IgD-negative memory B cell (primary cell): ENCODE measurements around the gene SPINK5. TPM values are rescaled to one million over a fixed set of nuclear protein-coding genes. Genes with fewer than 3 reads are reported as not detected.

Experiments
- H3K27ac Mint-ChIP-seq, 3 donors: one replicate each; pipeline ENCODE4 v1.8.0; 2020 to 2022; ENCODE audit warnings: mild to moderate bottlenecking in 3 of 3, mixed read lengths in 3 of 3, moderate library complexity in 1 of 3
- H3K27me3 Mint-ChIP-seq: one replicate; pipeline ENCODE4 v1.8.0; 2021; ENCODE audit warnings: mixed read lengths
- H3K36me3 Mint-ChIP-seq: one replicate; pipeline ENCODE4 v1.8.0; 2020; ENCODE audit warnings: mild to moderate bottlenecking, mixed read lengths
- H3K4me1 Mint-ChIP-seq, 3 donors: one replicate each; pipeline ENCODE4 v1.8.0; 2020 to 2022; ENCODE audit warnings: mixed read lengths in 3 of 3, mild to moderate bottlenecking in 1 of 3
- H3K4me3 Mint-ChIP-seq, 4 donors: one replicate each; pipeline ENCODE4 v1.8.0; 2020 to 2022; ENCODE audit warnings: mild to moderate bottlenecking in 4 of 4, mixed read lengths in 4 of 4, moderate library complexity in 3 of 4
- H3K9me3 Mint-ChIP-seq, 3 donors: one replicate each; pipeline ENCODE4 v1.8.0; 2020 to 2021; ENCODE audit warnings: mixed read lengths in 3 of 3, mild to moderate bottlenecking in 1 of 3
- polyA plus RNA-seq: library from polyadenylated mRNA; unstranded; fragments of 300-500 nt; fragmentation: Illumina TruSeq; gene quantifications from one replicate; pipeline ENCODE4 v1.2.3, GENCODE V29; 2021

The SPINK5 gene
- polyA plus RNA-seq, 1 donor from 2014 or later, result not detected

GRCh38 chr5:148186248-148187003 is 122.6 kb downstream of the SPINK5 start:
- no peaks in the 10 kb centered on the region for H3K4me1 Mint-ChIP-seq
- no peak overlapping the region for H3K4me3 Mint-ChIP-seq
- H3K27me3 Mint-ChIP-seq, result peaks cover 4% of the 10 kb centered on the region
- H3K9me3 Mint-ChIP-seq, result no peaks in the 10 kb centered on the region
- no peaks in the 10 kb centered on the region for H3K36me3 Mint-ChIP-seq
- no peak overlapping the region for H3K27ac Mint-ChIP-seq

Other genes with a start within 250 kb of the SPINK5 start
- gene SPINK1, start 232.3 kb upstream of the SPINK5 start, polyA plus RNA-seq, result not detected
- not detected for gene SCGB3A2, start 185.3 kb upstream of the SPINK5 start, polyA plus RNA-seq
- gene C5orf46, start 157.4 kb upstream of the SPINK5 start, polyA plus RNA-seq, result not detected
- gene SPINK14, start 104.6 kb downstream of the SPINK5 start, polyA plus RNA-seq, result not detected
- gene SPINK6, start 139.1 kb downstream of the SPINK5 start, polyA plus RNA-seq, result not detected
- gene MARCOL, start 174.5 kb downstream of the SPINK5 start, polyA plus RNA-seq, result not detected
- not detected for gene SPINK13, start 204.8 kb downstream of the SPINK5 start, polyA plus RNA-seq
- gene SPINK7, start 248.4 kb downstream of the SPINK5 start, polyA plus RNA-seq, result not detected